ENCODE measurements around the gene KHDC1L. TPM values are rescaled to one million over a fixed set of nuclear protein-coding genes. Genes with fewer than 3 reads are reported as not detected.
"Not testable (repeated sequence)": the region's sequence is repeated elsewhere in the genome, so short reads cannot be mapped to it uniquely, and the experiment has no call there.

KHDC1L gene, protein sequence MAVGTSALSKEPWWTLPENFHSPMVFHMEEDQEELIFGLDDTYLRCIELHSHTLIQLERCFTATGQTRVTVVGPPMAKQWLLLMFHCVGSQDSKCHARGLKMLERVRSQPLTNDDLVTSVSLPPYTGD
- total RNA-seq = not detected

DNA sequence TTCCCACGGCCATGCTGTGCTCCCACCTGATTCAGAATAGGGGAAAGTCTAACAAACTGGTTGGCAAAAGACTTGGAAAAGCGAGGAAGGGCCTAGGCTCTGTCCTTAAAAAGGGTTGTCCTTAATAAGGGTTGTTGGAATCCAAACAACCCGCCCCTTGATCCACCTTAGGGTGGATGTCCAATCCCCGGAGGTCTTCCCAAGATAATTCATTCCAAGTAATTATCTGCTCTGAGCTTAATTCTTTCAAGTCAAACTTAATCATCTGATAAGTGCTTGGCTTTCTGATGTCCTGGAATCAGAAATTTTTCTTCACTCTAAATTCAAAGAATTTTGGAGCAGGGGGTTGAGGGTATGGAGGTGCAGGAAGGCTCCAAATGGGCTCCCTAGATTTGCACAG is at the start of gene KHDC1L:
Gene KHDC1L (minus strand): TSS at position 101 of the 400 bp plus-strand sequence. CDS start 88 bp downstream, at position 13.
- no peak for DNase-seq

DNA sequence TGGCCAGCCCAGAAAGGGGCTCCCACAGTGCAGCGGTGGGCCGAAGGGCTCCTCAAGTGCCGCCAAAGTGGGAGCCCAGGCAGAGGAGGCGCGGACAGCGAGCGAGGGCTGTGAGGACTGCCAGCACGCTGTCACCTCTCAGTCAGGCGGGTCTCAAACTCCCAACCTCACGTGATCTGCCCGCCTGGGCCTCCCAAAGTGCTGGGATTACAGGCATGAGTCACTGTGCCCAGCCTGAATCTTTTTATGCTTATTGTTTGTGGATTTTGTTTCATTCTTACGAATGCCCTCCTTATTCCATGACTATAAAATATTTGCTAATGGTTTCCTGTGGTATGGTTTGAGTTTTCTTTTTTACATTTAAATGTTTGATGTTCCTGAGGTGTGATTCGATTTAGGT is 44.0 kb upstream of the KHDC1L start:
- not testable (repeated sequence) for DNase-seq

DNA sequence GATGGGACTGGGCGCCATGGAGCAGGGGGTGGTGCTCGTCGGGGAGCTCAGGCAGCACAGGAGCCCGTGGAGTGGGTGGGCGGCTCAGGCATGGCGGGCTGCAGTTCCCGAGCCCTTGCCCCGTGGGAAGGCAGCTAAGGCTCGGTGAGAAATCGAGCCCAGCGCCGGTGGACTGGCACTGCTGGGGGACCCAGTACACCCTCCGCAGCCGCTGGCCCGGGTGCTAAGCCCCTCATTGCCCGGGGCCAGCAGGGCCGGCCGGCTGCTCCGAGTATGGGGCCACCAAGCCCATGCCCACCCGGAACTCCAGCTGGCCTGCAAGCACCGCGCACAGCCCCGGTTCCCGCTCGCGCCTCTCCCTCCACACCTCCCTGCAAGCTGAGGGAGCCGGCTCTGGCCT is 43.6 kb upstream of the KHDC1L start:
- DNase-seq = not testable (repeated sequence)

DNA sequence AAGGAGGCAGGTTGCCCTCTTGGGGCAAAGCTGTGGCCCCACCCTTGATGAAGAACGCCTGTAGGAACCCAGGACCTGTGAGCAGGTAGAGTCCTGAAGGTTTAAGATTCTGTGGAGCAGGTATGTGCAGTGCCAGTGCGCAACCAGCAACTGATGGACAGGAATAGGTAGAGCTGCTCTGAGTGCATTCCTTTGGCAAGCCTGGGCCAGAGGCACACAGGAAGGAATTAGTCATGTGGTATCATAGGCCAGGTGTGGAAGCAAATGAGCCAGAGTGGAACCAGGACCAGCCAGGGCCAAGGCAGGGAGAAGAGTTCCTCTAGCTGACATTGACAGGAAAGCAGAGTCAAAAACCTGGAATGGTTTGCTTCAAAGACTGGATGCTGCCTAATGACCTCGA is 39.1 kb upstream of the KHDC1L start:
- no peak for DNase-seq

DNA sequence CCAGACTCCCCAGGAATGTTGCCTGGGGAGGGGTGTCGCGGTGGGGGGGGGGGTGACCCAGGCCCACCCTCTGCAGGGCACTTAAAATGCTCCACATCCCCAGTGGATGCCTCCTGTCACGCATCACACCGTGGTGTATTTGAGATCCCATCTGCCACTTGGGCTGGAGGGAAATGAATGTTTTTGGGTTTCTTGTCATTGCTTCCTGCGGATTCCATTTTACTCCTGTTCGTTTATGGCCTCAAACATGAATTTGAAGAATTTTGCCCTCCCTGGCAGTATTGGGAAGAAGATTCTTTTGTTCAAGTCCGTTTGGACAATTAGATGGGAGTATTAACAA is 38.2 kb upstream of the KHDC1L start:
- DNase-seq = no peak

DNA sequence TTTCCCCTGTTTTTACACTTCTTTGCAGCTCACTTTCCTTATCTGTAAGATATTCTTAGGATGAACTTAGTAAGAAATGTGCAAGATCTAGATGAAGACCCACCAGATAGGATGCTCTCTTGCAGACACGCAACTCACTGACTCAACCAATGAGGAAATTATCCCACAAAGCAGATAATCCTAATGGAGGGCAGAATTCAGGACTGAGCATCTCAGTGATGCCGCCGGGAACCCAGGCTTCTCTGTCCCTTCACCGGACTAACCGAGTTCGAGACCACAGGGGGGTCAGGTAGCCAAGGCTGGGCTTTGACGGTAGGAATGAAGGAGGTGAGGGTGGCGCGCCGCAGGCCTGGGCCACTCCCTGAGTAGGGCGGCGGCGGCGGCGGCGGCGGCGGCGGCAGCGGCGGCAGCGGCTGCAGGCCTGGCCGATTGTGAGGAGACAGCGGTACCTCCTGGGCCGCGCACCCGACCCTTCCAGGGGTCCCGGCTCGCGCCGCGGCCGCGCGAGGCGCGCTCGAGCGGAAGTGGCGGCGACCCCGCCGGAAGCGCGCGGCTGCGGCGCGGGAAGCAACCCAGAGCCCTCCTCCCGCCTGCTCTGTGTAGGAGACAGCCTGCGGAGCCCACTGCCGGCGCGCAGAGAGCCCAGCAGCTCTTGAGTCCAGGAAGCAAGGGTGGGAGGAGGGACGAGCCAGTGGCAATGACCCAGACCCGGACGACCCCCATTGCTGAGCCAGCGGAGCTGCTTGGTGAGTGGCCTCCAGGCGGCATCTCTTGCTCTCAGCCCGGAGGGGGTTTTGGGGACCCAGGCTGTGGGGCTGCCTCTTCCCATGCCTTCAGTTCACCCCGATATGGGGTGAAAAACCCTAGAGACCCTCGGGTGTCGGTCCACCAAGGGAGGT is 37.6 kb upstream of the KHDC1L start, which contains the start of gene KHDC1:
Gene KHDC1 (minus strand): TSS at position 526 of the 899 bp plus-strand sequence. CDS start 20,679 bp downstream, outside the sequence.
- DNase-seq = peak; percentile 33

DNA sequence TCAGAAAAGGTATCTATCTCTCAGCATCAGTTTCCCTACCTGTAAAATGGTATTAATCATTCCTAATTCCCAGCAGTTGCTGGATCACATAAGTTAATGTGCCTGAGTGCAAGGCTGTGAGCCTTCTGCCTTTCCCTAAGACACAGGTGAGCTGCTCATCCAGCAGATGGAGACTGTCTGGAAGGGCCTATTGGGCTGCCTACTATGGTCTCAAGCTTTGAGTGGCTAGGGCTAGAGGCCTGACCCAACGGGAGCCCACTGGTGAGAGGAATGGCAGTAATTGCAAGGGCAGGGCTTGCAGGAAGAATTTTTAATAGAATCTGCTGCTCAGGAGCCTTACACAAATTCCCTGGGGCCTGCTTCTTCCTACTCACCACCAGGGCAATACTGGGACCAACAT is 33.4 kb upstream of the KHDC1L start:
- DNase-seq = no peak

DNA sequence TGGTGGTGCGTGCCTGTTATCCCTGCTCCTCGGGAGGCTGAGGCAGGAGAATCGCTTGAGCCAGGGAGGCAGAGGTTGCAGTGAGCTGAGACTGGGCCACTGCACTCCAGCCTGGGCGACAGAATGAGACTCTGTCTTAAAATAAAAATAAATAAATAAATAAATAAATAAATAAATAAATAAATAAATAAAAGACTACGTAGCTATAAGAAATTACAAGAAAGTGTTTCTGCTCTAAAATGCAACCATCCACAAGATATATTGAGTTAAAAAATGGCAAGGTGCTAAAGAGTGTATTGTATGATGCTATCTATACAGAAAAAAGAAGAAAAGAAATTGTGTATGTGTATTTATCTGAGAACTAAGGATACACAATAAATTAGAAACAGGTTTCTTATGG is 29.0 kb upstream of the KHDC1L start:
- not testable (repeated sequence) for DNase-seq

DNA sequence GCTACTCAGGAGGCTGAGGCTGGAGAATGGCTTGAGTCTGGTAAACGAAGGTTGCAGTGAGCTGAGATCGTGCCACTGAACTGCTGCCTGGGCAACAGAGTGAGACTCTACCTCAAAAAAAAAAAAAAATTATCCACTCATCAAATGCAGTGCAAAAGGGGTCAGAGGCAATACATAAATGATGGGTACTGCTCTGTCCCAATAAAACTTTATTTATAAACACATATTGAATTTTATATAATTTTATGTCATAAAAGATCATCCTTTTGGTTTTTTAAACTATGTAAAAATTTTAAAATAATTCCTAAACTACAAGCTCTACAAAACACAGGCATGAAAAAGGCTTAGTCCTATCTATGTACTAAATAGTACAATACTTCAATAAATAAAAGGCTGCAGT is 27.4 kb upstream of the KHDC1L start:
- no peak for DNase-seq

DNA sequence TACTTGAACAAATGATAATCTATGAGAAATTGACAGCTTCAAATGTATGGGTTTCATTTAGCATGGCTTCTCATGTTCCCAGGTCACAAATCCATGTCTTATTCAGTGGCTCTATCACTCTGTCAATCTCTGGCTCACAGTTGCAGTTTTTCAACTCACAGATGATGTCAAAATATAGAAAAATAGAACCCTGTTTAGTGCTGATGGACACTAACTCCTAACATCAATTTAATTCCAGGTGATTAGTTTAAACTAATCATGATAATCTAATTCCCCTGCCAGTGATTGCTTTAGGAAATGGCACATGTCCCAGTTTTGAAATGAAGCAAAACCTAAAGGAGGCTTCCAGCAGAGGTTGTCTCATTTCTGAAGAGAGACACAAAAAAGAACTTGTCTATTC is 24.7 kb upstream of the KHDC1L start:
- DNase-seq = no peak

DNA sequence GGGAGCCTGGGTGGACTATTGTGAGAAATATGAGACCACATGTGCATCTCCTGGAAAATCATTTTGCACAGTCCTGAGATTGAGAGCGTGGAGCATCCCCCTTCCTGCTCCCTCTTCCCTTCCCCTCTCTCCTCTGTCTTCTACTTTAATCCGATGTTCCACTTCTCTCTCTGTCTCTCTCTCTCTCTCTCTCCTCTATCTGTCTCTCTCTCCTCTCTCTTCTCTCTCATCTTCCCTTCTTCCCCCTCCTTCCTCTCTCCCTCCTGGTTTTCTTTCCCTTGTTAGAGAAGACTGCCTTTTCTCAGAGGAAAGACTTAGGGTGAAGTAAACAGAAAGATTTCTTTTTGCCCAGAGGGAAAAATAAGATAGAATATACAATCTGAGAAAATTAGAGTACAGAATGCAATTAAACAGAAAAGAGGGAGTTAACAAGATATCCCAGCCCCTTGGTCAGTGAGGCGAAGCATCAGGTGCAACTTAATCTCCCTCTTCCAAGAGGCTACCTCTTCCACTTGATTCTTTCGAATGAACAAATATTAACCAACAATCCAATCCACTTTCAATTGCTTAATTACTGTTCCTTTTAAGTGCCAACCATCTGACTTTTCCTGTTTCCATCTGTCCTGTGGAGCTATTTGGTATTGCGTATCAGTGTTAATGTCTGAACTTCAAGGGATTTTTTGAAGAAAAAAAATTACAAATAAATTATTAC is 23.1 kb upstream of the KHDC1L start:
- DNase-seq = no peak

DNA sequence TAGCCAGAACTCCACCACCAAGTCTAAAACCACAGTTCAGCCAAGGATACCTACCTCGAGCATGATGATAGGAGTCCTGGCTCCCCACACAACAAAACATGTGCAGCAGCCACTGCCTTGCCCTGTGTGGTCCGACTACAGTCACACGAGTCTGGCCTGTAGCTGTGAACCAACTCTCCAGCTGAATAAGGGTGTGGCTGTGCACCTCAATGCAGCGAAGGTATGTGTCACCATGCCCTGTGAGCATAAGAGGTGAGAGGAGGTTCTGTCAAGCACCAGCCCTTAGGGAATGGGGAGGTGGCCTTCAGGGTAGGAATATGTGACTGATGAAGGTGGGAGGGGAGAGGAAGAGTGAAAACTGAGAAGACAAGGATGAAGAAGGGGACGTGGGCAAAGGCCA is 16.7 kb upstream of the KHDC1L start:
- DNase-seq = no peak

DNA sequence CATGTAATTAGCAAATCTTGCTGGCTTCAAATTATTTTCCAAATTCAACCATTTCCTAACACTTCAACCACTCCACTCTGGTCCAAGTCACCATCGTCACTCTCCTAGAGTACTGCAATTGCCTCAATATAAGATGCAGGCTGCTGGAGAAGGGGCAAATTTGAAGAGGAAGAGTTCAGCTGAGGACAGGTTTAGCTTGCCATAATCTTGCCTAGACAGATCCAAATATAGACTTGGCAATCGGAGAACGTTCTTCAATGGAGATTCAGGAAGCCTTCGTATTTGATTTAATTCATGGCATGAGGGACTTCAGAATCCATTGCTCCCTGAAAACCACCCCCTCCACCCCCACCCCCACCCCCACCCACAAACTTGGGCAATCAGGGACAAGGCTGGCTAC is 15.4 kb upstream of the KHDC1L start:
- DNase-seq = no peak

DNA sequence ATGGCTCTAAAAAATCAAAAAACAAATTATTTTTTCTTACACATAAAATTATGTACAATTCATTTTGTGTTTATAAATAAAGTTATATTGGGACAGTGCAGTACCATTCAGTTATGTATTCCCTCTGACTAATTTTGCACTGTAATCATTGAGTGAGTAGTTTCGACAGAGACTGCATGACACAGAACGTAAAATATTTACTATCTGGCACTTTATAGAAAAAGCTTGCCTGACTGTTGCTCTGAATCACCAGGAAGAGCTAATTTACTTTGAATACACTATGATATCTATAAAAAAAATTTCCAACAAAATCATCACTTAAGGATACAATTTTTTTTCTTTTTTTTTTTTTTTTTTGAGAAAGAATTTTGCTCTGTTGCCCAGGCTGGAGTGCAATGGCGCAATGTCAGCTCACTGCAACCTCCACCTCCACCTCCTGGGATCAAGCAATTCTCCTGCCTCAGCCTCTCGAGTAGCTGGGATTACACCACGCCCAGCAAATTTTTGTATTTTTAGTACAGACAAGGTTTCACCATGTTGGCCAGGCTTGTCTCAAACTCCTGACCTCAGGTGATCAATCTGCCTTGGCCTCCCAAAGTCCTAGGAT is 11.0 kb upstream of the KHDC1L start:
- no peak for DNase-seq

DNA sequence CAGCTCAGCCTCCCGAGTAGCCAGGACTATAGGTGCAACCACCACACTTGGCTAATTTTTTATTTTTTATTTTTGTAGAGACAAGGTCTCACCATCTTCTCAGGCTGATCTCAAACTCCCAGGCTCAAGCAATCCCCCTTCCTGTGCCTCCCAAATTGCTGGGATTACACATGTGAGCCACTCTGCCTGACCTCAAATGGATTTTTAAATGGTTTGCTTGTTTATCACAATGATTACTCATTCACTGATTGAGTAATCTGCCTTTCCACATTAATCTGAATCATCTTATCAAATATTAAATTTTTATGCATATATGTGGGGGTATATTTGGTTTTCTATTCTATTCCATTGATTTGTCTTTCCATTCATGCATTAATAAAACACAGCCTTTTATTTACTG is 9.4 kb upstream of the KHDC1L start:
- DNase-seq = no peak

DNA sequence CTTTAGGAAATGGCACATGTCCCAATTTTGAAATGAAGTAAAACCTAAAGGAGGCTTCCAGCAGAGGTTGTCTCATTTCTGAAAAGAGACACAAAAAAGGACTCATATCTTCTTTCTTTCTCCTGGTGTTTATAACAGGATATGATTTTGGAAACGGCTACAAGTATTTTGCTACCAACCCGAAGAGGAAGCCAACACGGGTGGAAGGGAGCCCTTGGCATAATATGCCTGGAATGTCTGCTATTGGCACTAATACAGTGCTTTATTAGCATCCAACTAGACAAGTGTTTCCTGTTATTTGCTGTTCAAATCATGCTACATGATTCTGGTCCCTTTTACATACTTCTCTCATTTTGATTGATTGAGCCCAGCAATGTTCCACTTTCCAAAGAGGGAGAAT is 8.7 kb upstream of the KHDC1L start:
- DNase-seq = not testable (repeated sequence)

DNA sequence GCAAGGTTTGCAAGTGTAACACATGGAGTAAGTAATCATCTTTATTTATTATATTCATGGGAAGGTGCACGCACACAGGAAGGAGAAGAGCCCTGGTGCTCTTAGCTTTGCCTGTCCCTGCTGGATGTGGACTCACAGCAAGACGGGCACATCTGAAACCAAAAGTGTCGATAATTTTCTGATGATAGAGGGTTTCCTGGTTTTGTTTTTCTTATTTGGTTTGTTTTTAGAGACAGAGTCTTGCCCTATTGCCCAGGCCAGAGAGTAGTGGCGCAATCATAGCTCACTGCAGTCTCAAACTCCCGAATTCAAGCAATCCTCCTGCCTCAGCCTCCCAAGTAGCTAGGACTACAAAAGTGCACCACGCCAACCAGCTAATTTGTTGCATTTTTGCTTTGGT is 7.8 kb upstream of the KHDC1L start:
- no peak for DNase-seq

DNA sequence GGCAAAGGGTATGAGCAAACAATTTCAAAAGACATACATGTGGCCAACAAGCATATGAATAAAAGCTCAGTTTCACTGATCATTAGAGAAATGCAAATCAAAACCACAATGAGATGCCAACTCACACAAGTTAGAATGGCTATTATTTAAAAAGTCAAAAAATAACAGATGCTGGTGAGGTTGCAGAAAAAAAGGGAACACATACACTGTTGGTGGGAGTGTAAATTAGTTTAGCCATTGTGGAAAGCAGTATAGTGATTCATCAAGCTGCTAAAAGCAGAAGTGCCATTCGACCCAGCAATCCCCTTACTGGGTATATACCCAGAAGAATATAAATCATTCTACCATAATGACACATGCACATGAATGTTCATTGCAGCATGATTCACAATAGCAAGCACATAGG is 6.7 kb upstream of the KHDC1L start:
- no peak for DNase-seq

DNA sequence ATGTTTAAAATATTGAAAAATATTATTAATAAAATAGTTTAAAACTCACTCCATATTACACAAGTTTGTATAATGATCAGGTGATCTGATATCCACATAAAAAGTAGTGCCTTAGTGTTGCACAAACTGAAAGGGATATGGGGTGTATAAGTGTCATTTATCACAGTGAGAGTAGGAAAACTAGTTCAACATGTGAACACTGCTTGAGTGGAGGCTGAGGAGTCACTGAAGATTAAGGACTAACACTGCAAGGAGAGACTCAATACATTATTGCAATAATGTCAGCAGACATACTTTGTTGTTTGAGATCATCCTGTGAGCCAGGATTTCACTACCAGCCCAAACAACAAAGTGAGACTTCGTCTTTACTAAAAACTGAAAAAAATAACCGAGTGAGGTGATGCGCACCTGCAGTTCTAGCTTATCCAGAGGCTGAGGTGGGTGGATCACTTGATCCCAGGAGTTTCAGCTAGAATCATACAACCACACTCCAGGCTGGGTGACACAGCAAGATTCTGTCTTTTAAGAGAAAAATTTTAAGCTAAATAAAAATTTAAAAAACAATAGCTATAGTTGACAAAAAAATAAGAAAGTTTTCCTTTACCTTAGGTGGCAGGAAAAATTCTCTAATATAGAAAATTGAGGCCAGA is 2.4 kb upstream of the KHDC1L start:
- DNase-seq = no peak

DNA sequence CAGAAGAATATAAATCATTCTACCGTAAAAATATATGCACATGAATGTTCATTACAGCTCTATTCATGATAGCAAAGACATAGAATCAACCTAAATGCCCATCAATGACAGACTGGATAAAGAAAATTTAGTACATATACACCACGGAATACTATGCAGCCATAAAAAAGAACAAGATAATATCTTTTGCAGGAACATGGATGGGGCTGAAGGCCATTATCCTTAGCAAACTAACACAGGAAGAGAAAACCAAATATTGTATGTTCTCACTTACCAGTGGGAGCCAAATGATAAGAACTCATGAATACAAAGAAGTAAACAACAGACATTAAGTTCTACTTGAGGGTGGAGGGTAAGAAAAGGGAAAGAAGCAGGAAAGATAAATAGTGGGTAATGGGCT is 8.4 kb downstream of the KHDC1L start:
- no peak for DNase-seq

DNA sequence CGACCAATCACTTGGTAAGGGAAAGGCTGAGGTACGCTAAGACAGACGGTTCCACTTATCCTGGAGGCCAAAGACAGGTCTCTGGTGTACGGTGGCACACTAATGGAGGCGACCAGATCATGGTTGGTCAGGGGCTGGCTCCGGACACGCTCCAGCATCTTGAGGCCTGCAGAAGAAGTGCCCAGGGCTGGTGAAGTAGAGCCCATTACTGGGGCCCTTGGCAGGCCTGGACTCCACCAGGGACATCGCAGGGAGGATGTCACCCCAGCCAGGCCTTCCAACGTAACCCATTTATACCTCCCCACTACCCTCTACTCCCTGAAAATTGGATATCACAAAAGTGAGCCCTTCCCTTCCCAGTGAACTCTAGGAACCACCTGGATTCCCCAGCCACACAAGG is 16.2 kb downstream of the KHDC1L start:
- DNase-seq = no peak

DNA sequence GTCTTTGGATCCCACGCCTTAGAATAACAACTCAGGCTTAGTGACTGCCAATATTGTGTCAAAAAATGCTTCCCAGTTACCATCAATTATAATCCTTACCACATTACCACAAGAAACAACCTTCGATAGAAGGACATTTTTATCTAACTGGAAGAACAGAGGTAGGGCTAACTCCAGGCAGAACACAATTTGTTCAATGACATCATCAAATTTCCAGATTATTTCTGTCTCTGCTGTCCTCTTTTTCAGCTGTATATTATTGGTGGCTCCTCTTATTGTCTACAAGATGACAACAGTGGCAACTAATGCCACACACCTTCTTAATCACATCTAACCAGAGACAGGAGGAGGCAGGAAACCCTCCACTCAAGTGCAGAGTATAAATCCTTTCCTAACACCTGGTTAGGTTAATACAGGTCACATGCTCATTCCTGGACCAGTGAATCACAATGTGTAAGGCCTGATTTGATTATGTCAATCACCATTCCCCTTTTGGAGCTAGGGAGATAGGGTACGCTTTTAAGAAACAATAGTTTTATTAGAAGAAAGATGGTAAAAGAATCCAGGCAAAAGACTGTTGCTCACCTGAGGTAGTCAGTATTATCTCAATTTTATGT is 18.0 kb downstream of the KHDC1L start:
- no peak for DNase-seq
